Right atrium auricular region (tissue), 2 donors: ENCODE results near the gene GJD3. TPM values are rescaled to one million over a fixed set of nuclear protein-coding genes. Genes with fewer than 3 reads are reported as not detected.

Source experiments
- DNase-seq: peaks from one replicate; pipeline ENCODE4 v3.0.0-alpha.2; 2019; ENCODE audit warnings: low spot score
- H3K27ac ChIP-seq, 2 donors: fragments of 200-600 bp; sonication (generic); 1 replicate in 1 of 2; 2 replicates in 1 of 2; pipeline ENCODE4 v1.5.1; 2016 to 2019
- H3K27me3 ChIP-seq, 2 donors: fragments of 200-600 bp; sonication (generic); one replicate each; pipeline versions ENCODE4 v1.5.1 to v1.6.0; 2017 to 2019
- H3K36me3 ChIP-seq: fragments of 200-600 bp; sonication (generic); one replicate; pipeline ENCODE4 v1.5.1; 2016
- H3K4me1 ChIP-seq, 2 donors: fragments of 200-600 bp; sonication (generic); one replicate each; pipeline versions ENCODE4 v1.5.1 to v1.6.0; 2017 to 2019
- H3K4me3 ChIP-seq, 2 donors: fragments of 200-600 bp; sonication (generic); 1 replicate in 1 of 2; 2 replicates in 1 of 2; pipeline ENCODE4 v1.5.1; 2017 to 2019; ENCODE audit warnings: mild to moderate bottlenecking in 1 of 2, moderate library complexity in 1 of 2
- H3K9me3 ChIP-seq, 2 donors: fragments of 200-600 bp; sonication (generic); one replicate each; pipeline ENCODE4 v1.5.1; 2019
- CTCF ChIP-seq, 2 donors: fragments of 200-600 bp; sonication (generic); IDR thresholded peaks; one replicate each; pipeline ENCODE4 v1.5.1; 2019; ENCODE audit warnings: antibody characterized with exemption in 2 of 2
- total RNA-seq, 2 donors: library from RNA; depleted of rRNA; stranded (reverse); fragments of >200 nt; gene quantifications; one replicate each; pipeline ENCODE4 v1.1.0, GENCODE V29; 2016

The GJD3 gene
- total RNA-seq, 2 donors from 2014 or later = 1.6 TPM; not detected in 1

- TF ChIP-seq CTCF (IDR thresholded peaks at IDR 0.05) = no peak
- no peak overlapping the region for H3K4me3 ChIP-seq
- H3K27ac ChIP-seq = no peak overlapping the region
- H3K27me3 ChIP-seq = no peaks in the 10 kb centered on the region
- no peaks in the 10 kb centered on the region for H3K36me3 ChIP-seq
- DNase-seq = no peak
- no peaks in the 10 kb centered on the region for H3K9me3 ChIP-seq
- peaks cover 0 to 14% of the 10 kb centered on the region in 2 donors for H3K4me1 ChIP-seq
Measured at GRCh38 chr17:40366076-40366860, 1.7 kb upstream of the GJD3 start.

DNA sequence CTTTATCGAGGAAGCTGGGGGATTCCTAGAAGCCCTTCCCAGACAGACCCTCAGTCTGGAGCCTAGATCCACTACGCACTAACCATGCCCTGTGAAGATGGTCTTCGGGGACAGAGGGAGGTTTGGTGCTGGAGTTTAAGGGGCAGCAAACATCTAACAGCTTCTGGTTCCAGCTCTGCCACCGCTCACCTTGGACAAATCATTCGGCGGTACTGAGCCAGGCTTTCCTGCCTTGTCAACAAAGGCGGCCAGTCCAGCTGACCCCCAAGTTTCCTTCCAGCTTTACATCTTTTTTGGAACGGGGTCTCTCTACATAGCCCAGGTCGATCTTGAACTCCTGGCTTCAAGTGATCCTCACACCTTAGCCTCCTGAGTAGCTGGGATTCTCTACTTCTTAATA is 369 bp upstream of the GJD3 start:
- no peak overlapping the region for H3K4me3 ChIP-seq
- no peaks in the 10 kb centered on the region for H3K27me3 ChIP-seq
- no peak for DNase-seq
- TF ChIP-seq CTCF (IDR thresholded peaks at IDR 0.05) = no peak
- no peak overlapping the region for H3K27ac ChIP-seq
- H3K9me3 ChIP-seq = no peaks in the 10 kb centered on the region
- H3K36me3 ChIP-seq = no peaks in the 10 kb centered on the region
- peaks cover 0 to 14% of the 10 kb centered on the region in 2 donors for H3K4me1 ChIP-seq

GRCh38 chr17:40363111-40363827 is 1.3 kb downstream of the GJD3 start:
- DNase-seq = no peak
- Histone ChIP-seq H3K27me3 (no peaks in the 10 kb centered on the region), H3K4me1 (peaks cover 0 to 14% of the 10 kb centered on the region in 2 donors), H3K9me3 (no peaks in the 10 kb centered on the region), H3K4me3 (peak overlapping the region; percentile 36 to 57), H3K27ac (no peak overlapping the region), H3K36me3 (no peaks in the 10 kb centered on the region)
- TF ChIP-seq CTCF (IDR thresholded peaks at IDR 0.05) = no peak

- peak overlapping the region; percentile 36 to 57 for H3K4me3 ChIP-seq
- H3K27ac ChIP-seq = no peak overlapping the region
- H3K27me3 ChIP-seq = no peaks in the 10 kb centered on the region
- TF ChIP-seq CTCF (IDR thresholded peaks at IDR 0.05) = peak; percentile 30 to 65
- peaks cover 0 to 14% of the 10 kb centered on the region in 2 donors for H3K4me1 ChIP-seq
- H3K36me3 ChIP-seq = no peaks in the 10 kb centered on the region
- no peak for DNase-seq
- no peaks in the 10 kb centered on the region for H3K9me3 ChIP-seq
Measured at GRCh38 chr17:40362696-40363110, 1.8 kb downstream of the GJD3 start.

DNA sequence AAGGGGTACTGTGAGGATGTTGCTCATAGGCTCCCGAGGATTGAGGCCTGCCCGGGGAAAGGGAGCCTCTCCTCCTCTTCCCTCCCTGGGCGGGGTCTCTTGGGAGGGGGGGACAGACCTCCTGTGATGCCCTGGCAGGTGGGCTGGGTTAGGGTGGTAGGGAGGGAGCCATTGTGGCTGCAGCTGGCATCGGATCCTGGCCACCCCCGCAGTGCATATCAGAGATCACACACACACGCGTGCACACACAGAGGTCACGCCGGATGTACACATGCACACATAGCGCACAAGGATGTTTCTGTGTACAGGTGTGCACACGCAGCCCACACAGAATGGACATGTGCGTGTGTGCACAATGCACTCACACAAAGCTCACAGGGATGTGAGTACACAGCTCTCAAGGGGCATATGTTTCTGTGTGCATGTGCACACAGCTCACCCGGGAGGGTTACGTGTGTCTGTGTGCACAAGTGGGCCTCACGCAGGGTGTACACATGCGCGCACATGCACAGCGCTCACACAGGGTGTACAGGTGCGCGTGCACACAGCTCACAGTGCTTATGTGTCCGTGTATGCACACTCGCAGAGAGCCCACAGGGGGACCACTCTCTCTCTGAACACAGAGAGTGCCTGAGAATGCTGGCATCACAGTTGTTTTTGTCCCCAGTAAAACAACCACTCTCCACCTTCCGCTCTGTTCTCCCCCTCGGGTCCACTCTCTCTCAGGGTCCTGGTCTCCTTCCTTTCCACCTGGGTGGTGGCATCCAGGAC is 2.4 kb downstream of the GJD3 start:
- H3K4me1 ChIP-seq = peaks cover 0 to 14% of the 10 kb centered on the region in 2 donors
- no peaks in the 10 kb centered on the region for H3K27me3 ChIP-seq
- H3K9me3 ChIP-seq = no peaks in the 10 kb centered on the region
- peak overlapping the region in 1 of 2 donors; percentile 57 for H3K4me3 ChIP-seq
- H3K27ac ChIP-seq = no peak overlapping the region
- H3K36me3 ChIP-seq = no peaks in the 10 kb centered on the region
- no peak for DNase-seq
- TF ChIP-seq CTCF (IDR thresholded peaks at IDR 0.05) = no peak
